IMR-90 (cell line): ENCODE results near the gene SVIL. TPM values are rescaled to one million over a fixed set of nuclear protein-coding genes. Genes with fewer than 3 reads are reported as not detected.

Source experiments
- ATAC-seq: fragments of 200-7000 bp; cut with Tn5 transposase; 2 replicates; pipeline ENCODE4 v1.9.1; 2020; ENCODE audit warnings: low read depth, mild to moderate bottlenecking, moderate library complexity
- BruUV-seq: library from RNA; stranded (reverse); fragments of 400-500 nt; replicated peaks from 2 replicates; lab custom pipeline; 2021; lab: Mats Ljungman, UMichigan
- CTCF ChIA-PET: fragments of 300-600 bp; formaldehyde crosslinking; extraction: SDS; loops from one replicate; lab custom pipeline; 2021; ENCODE audit warnings: antibody characterized with exemption; lab: Yijun Ruan, JAX
- POLR2A ChIA-PET: fragments of 300-600 bp; sonication (Branson Sonifier 250); formaldehyde crosslinking; loops from one replicate; lab custom pipeline; 2022; ENCODE audit warnings: antibody characterized with exemption; ENCODE audit not compliant: unreplicated experiment; lab: Charles Lee
- DNase-seq: peaks from one replicate; pipeline ENCODE4 v3.0.0; 2013
- H2AFZ ChIP-seq: replicated peaks from 2 replicates; pipeline ENCODE3; 2013; ENCODE audit warnings: low read length, mild to moderate bottlenecking; ENCODE audit not compliant: poor library complexity
- H2AK5ac ChIP-seq: 2 replicates; pipeline ENCODE4 v1.6.1; 2013; ENCODE audit warnings: low read depth, low read length, inconsistent platforms
- H2AK9ac ChIP-seq: replicated peaks from 2 replicates; pipeline ENCODE3; 2013; ENCODE audit warnings: mild to moderate bottlenecking, low read depth, low read length, moderate library complexity; ENCODE audit not compliant: poor library complexity
- H2BK120ac ChIP-seq: 2 replicates; pipeline ENCODE4 v1.6.1; 2013; ENCODE audit warnings: low read depth, low read length, inconsistent platforms
- H2BK15ac ChIP-seq: 3 replicates; pipeline ENCODE4 v1.6.1; 2013; ENCODE audit warnings: low read depth, low read length, inconsistent platforms
- H2BK20ac ChIP-seq: 2 replicates; pipeline ENCODE4 v1.6.1; 2013; ENCODE audit warnings: low read depth, mild to moderate bottlenecking, inconsistent platforms, low read length, moderate library complexity
- H2BK5ac ChIP-seq: 2 replicates; pipeline ENCODE4 v1.6.1; 2013; ENCODE audit warnings: mild to moderate bottlenecking, low read depth, low read length, inconsistent platforms; ENCODE audit not compliant: poor library complexity, severe bottlenecking
- H3K14ac ChIP-seq: replicated peaks from 2 replicates; pipeline ENCODE4 v1.6.1; 2013; ENCODE audit warnings: low read depth, low read length, inconsistent platforms
- H3K18ac ChIP-seq: 2 replicates; pipeline ENCODE4 v1.6.1; 2013; ENCODE audit warnings: low read depth, low read length, control low read depth
- H3K23ac ChIP-seq: 2 replicates; pipeline ENCODE4 v1.6.1; 2013; ENCODE audit warnings: low read depth, low read length, inconsistent platforms
- H3K27ac ChIP-seq: 2 replicates; pipeline ENCODE4 v1.5.1; 2013; ENCODE audit warnings: mild to moderate bottlenecking, control low read depth, low read length; ENCODE audit not compliant: insufficient read depth
- H3K27me3 ChIP-seq: 2 replicates; pipeline ENCODE4 v1.6.1; 2013; ENCODE audit warnings: low read length; ENCODE audit not compliant: control insufficient read depth, insufficient read depth
- H3K36me3 ChIP-seq: 2 replicates; pipeline ENCODE4 v1.6.1; 2013; ENCODE audit warnings: low read length, mixed read lengths; ENCODE audit not compliant: control insufficient read depth, insufficient read depth
- H3K4ac ChIP-seq: 2 replicates; pipeline ENCODE4 v1.6.1; 2013; ENCODE audit warnings: low read depth, low read length, inconsistent platforms
- H3K4me1 ChIP-seq: 2 replicates; pipeline ENCODE4 v1.6.1; 2013; ENCODE audit warnings: low read length, mixed read lengths; ENCODE audit not compliant: control insufficient read depth, insufficient read depth
- H3K4me2 ChIP-seq: 2 replicates; pipeline ENCODE4 v1.6.1; 2013; ENCODE audit warnings: low read depth, mild to moderate bottlenecking, control low read depth, low read length, moderate library complexity
- H3K4me3 ChIP-seq: 2 replicates; pipeline ENCODE4 v1.5.1; 2013; ENCODE audit warnings: low read depth, mild to moderate bottlenecking, control low read depth, low read length, moderate library complexity; ENCODE audit not compliant: insufficient read depth
- H3K56ac ChIP-seq: 2 replicates; pipeline ENCODE4 v1.6.1; 2013; ENCODE audit warnings: low read length, inconsistent platforms; ENCODE audit not compliant: insufficient read depth; ENCODE audit errors: extremely low read depth
- H3K79me1 ChIP-seq, 2 experiments: 2 replicates each; pipeline ENCODE4 v1.6.1; 2013; ENCODE audit warnings: low read length in 2 of 2, inconsistent platforms in 1 of 2, low read depth in 1 of 2
- H3K9ac ChIP-seq: 2 replicates; pipeline ENCODE4 v1.6.1; 2013; ENCODE audit warnings: low read depth, low read length, control low read depth
- H3K9me1 ChIP-seq: 2 replicates; pipeline ENCODE4 v1.6.1; 2013; ENCODE audit warnings: low read length, inconsistent platforms; ENCODE audit not compliant: insufficient read depth
- H3K9me3 ChIP-seq: 2 replicates; pipeline ENCODE4 v1.6.1; 2013; ENCODE audit warnings: low read length; ENCODE audit not compliant: control insufficient read depth, insufficient read depth
- H4K20me1 ChIP-seq: 2 replicates; pipeline ENCODE4 v1.6.1; 2013; ENCODE audit warnings: low read length, inconsistent platforms; ENCODE audit not compliant: insufficient read depth
- H4K5ac ChIP-seq: 2 replicates; pipeline ENCODE4 v1.6.1; 2013; ENCODE audit warnings: mild to moderate bottlenecking, low read depth, low read length, control low read depth
- H4K8ac ChIP-seq, 2 experiments: 2 replicates each; pipeline ENCODE4 v1.6.1; 2013; ENCODE audit warnings: low read depth in 2 of 2, low read length in 2 of 2, control low read depth in 1 of 2, inconsistent platforms in 1 of 2
- H4K91ac ChIP-seq: 2 replicates; pipeline ENCODE4 v1.6.1; 2013; ENCODE audit warnings: low read depth, low read length, inconsistent platforms; ENCODE audit not compliant: insufficient read depth
- BHLHE40 ChIP-seq: fragments of 150-350 bp; IDR thresholded peaks from 2 replicates; pipeline ENCODE4 v1.6.1; 2016; ENCODE audit warnings: mild to moderate bottlenecking, low read depth, low read length
- CEBPB ChIP-seq: IDR thresholded peaks from 2 replicates; pipeline ENCODE4 v1.6.1; 2012; ENCODE audit warnings: low read depth, low read length, improper control_type of control experiment
- CHD1 ChIP-seq: IDR thresholded peaks from 2 replicates; pipeline ENCODE4 v1.6.1; 2012; ENCODE audit warnings: low read depth, low read length, improper control_type of control experiment
- FOS ChIP-seq: fragments of 150-350 bp; IDR thresholded peaks from 2 replicates; pipeline ENCODE4 v1.6.1; 2016; ENCODE audit warnings: low read depth, low read length
- MAFK ChIP-seq: IDR thresholded peaks from 2 replicates; pipeline ENCODE4 v1.6.1; 2012; ENCODE audit warnings: low read depth, low read length, improper control_type of control experiment
- MAZ ChIP-seq: IDR thresholded peaks from 2 replicates; pipeline ENCODE4 v1.6.1; 2012; ENCODE audit warnings: low read depth, mild to moderate bottlenecking, low read length, improper control_type of control experiment, moderate library complexity, borderline replicate concordance
- MXI1 ChIP-seq: IDR thresholded peaks from 2 replicates; pipeline ENCODE4 v1.6.1; 2012; ENCODE audit warnings: low read depth, mild to moderate bottlenecking, low read length, moderate library complexity, borderline replicate concordance
- RCOR1 ChIP-seq: IDR thresholded peaks from 2 replicates; pipeline ENCODE4 v1.6.1; 2012; ENCODE audit warnings: mild to moderate bottlenecking, low read length, improper control_type of control experiment; ENCODE audit not compliant: insufficient replicate concordance
- RFX5 ChIP-seq: IDR thresholded peaks from 2 replicates; pipeline ENCODE4 v1.8.0; 2012; ENCODE audit warnings: low read depth, mild to moderate bottlenecking, low read length, moderate library complexity
- WGBS, 2 experiments: methylation state at CpG; one replicate each; pipeline versions ENCODE4 v1.1.5 to v1.1.7; 2013; ENCODE audit warnings: missing lambda C conversion rate in 2 of 2; ENCODE audit not compliant: insufficient read length in 1 of 2; ENCODE audit errors: extremely low coverage in 2 of 2; 5-methylcytosine and 5-hydroxymethylcytosine counted together
- dilution Hi-C: fragments of 300-500 bp; cut with HindIII; formaldehyde crosslinking; loops from one replicate; pipeline ENCODE4 v1.14.3; 2018; ENCODE audit warnings: low sequenced_read_pairs; ENCODE audit not compliant: unreplicated experiment
- in situ Hi-C: fragments of 300-500 bp; cut with MboI; formaldehyde crosslinking; loops from 3 replicates; pipeline ENCODE4 v1.14.3; 2019; ENCODE audit warnings: low sequenced_read_pairs, inconsistent platforms, mixed read lengths
- intact Hi-C: fragments of 100-400 bp; cut with micrococcal nuclease; formaldehyde crosslinking; loops from 2 replicates; pipeline ENCODE4 v1.10.0; 2022
- polyA plus RNA-seq, 3 experiments: library from polyadenylated mRNA; depleted of rRNA; stranded (reverse); fragments of >200 nt; gene quantifications; 2 replicates each; pipeline ENCODE4 v1.2.3, GENCODE V29; 2012; ENCODE audit warnings: low replicate concordance in 1 of 3
- total RNA-seq: library from RNA; depleted of rRNA; stranded (reverse); fragments of >200 nt; gene quantifications from 2 replicates; pipeline ENCODE4 v1.2.3, GENCODE V29; 2012
- TF ChIP-seq, protein P1 (sequence below): conservative IDR thresholded peaks from 2 replicates; pipeline ENCODE4 v1.5.1; 2012; ENCODE audit warnings: mild to moderate bottlenecking, low read depth, low read length, improper control_type of control experiment
- TF ChIP-seq, protein P2 (sequence below): fragments of 150-350 bp; IDR thresholded peaks from 2 replicates; pipeline ENCODE4 v1.6.1; 2016; ENCODE audit warnings: low read depth, mild to moderate bottlenecking, low read length, moderate library complexity, borderline replicate concordance

SVIL gene
- total and polyA plus RNA-seq, 2 of the 4 experiments (the other 2 are of a cell fraction) = 11.5 to 11.6 TPM

DNA sequence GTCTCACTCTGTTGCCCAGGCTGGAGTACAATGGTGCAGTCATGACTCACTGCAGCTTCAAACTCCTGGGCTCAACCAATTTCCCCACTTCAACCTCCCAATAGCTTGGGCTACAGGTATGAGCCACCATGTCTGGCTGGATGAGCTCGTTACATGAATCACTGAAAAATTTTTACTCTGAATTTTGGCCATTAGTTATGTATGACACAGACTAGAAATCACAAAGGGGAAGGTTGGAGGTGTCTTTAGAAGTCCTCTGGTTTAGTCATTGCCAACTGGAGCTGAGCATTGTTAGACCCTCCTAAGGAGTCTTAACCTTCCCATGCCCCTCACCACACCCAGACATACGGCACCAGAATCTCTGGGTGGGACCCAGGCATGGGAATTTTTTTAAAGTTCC, 34.7 kb downstream of the SVIL start:
- Histone ChIP-seq H3K4ac (no peak overlapping the region), H4K5ac (no peak overlapping the region), H3K9ac (no peak overlapping the region), H3K27ac (no peak overlapping the region), H3K4me2 (no peak overlapping the region), H3K9me1 (peaks cover 20% of the 10 kb centered on the region), H2AK5ac (no peak overlapping the region), H2AFZ (no peak overlapping the region), H4K20me1 (peaks cover 27% of the 10 kb centered on the region; the same call in 1 of the 2 replicates), H3K23ac (no peak overlapping the region), H3K14ac (no peak overlapping the region), H2BK15ac (no peak overlapping the region), H2BK120ac (no peak overlapping the region), H4K8ac (no peak overlapping the region), H3K36me3 (no peaks in the 10 kb centered on the region), H3K9me3 (no peaks in the 10 kb centered on the region), H3K18ac (no peak overlapping the region), H2BK5ac (no peak overlapping the region), H2BK20ac (no peak overlapping the region), H3K27me3 (no peaks in the 10 kb centered on the region), H3K79me1 (peaks cover 21 to 63% of the 10 kb centered on the region in 2 experiments), H4K91ac (no peak overlapping the region), H3K4me1 (peaks cover 12% of the 10 kb centered on the region), H2AK9ac (no peak overlapping the region), H3K56ac (no peak overlapping the region), H3K4me3 (no peak overlapping the region)
- DNase-seq (peak; percentile 30), ATAC-seq (no peak)
- no TSS peak for BruUV-seq
- CTCF ChIA-PET = no interaction called here
- dilution Hi-C loops = no loop called here
- WGBS, 2 experiments = no CpG with 5 or more reads among the region's 2 CpGs
- intact Hi-C loops = no loop called here
- POLR2A ChIA-PET = interaction anchor here (0.7 kb wide), 1 partner anchor 246 kb away, joined by 3 read pairs; no protein-coding TSS in a partner anchor
- TF ChIP-seq MAZ = no peak
- TF ChIP-seq CEBPB = no peak
- TF ChIP-seq, protein P1, sequence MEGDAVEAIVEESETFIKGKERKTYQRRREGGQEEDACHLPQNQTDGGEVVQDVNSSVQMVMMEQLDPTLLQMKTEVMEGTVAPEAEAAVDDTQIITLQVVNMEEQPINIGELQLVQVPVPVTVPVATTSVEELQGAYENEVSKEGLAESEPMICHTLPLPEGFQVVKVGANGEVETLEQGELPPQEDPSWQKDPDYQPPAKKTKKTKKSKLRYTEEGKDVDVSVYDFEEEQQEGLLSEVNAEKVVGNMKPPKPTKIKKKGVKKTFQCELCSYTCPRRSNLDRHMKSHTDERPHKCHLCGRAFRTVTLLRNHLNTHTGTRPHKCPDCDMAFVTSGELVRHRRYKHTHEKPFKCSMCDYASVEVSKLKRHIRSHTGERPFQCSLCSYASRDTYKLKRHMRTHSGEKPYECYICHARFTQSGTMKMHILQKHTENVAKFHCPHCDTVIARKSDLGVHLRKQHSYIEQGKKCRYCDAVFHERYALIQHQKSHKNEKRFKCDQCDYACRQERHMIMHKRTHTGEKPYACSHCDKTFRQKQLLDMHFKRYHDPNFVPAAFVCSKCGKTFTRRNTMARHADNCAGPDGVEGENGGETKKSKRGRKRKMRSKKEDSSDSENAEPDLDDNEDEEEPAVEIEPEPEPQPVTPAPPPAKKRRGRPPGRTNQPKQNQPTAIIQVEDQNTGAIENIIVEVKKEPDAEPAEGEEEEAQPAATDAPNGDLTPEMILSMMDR = no peak
- TF ChIP-seq FOS = no peak
- TF ChIP-seq MXI1 = no peak
- no peak for TF ChIP-seq MAFK
- no peak for TF ChIP-seq RFX5
- TF ChIP-seq, protein P2, sequence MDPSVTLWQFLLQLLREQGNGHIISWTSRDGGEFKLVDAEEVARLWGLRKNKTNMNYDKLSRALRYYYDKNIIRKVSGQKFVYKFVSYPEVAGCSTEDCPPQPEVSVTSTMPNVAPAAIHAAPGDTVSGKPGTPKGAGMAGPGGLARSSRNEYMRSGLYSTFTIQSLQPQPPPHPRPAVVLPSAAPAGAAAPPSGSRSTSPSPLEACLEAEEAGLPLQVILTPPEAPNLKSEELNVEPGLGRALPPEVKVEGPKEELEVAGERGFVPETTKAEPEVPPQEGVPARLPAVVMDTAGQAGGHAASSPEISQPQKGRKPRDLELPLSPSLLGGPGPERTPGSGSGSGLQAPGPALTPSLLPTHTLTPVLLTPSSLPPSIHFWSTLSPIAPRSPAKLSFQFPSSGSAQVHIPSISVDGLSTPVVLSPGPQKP = no peak
- TF ChIP-seq RCOR1 = no peak
- no peak for TF ChIP-seq CHD1
- TF ChIP-seq BHLHE40 = no peak
- in situ Hi-C loops = no loop called here
